Spleen (tissue), 11 donors: ENCODE measurements around the gene INTS3. TPM values are rescaled to one million over a fixed set of nuclear protein-coding genes. Genes with fewer than 3 reads are reported as not detected.

Experiments used
- DNase-seq: peaks from one replicate; pipeline ENCODE4 v3.0.0-alpha.2; 2020
- H3K27ac ChIP-seq, 8 donors: fragments of 200-600 bp; sonication (generic) in 7 of 8; 1 replicate in 4 of 8; 2 replicates in 4 of 8; pipeline versions ENCODE4 v1.5.0 to v1.8.0; 2016 to 2021; ENCODE audit warnings: inconsistent platforms in 4 of 8, mild to moderate bottlenecking in 4 of 8, moderate library complexity in 1 of 8
- H3K27me3 ChIP-seq, 7 donors: fragments of 200-600 bp; sonication (generic) in 6 of 7; replicated peaks in 1 of 7; 1 replicate in 4 of 7; 2 replicates in 3 of 7; pipeline versions ENCODE4 v1.5.0 to v1.8.0; 2016 to 2021; ENCODE audit warnings: inconsistent platforms in 3 of 7, mild to moderate bottlenecking in 1 of 7
- H3K36me3 ChIP-seq, 6 donors: fragments of 200-600 bp; sonication (generic) in 5 of 6; 1 replicate in 4 of 6; 2 replicates in 2 of 6; pipeline versions ENCODE4 v1.5.0 to v1.8.0; 2016 to 2021; ENCODE audit warnings: inconsistent platforms in 2 of 6
- H3K4me1 ChIP-seq, 6 donors: fragments of 200-600 bp; sonication (generic) in 5 of 6; 1 replicate in 3 of 6; 2 replicates in 3 of 6; pipeline versions ENCODE4 v1.5.0 to v1.8.0; 2016 to 2021; ENCODE audit warnings: inconsistent platforms in 3 of 6
- H3K4me3 ChIP-seq, 8 donors: fragments of 200-600 bp; sonication (generic) in 7 of 8; 1 replicate in 4 of 8; 2 replicates in 4 of 8; pipeline versions ENCODE4 v1.5.0 to v1.8.0; 2016 to 2021; ENCODE audit warnings: inconsistent platforms in 4 of 8, mild to moderate bottlenecking in 4 of 8, moderate library complexity in 2 of 8
- H3K9me3 ChIP-seq, 8 donors: fragments of 200-600 bp; sonication (generic) in 7 of 8; 1 replicate in 4 of 8; 2 replicates in 4 of 8; pipeline versions ENCODE4 v1.5.0 to v1.8.0; 2016 to 2021; ENCODE audit warnings: inconsistent platforms in 4 of 8
- POLR2A ChIP-seq, 3 donors: fragments of 450-650 bp; IDR thresholded peaks; one replicate each; pipeline ENCODE4 v1.5.1; 2017; ENCODE audit warnings: antibody characterized with exemption in 3 of 3, mild to moderate bottlenecking in 1 of 3
- POLR2AphosphoS5 ChIP-seq, 3 donors: sonication (generic); formaldehyde crosslinking; IDR thresholded peaks; one replicate each; pipeline ENCODE4 v1.5.1; 2017; ENCODE audit warnings: antibody characterized with exemption in 3 of 3
- WGBS, 5 donors: extraction: QIAGEN DNeasy Blood & Tissue Kit in 3 of 5; methylation state at CpG; one replicate each; pipeline versions ENCODE4 v1.1.5 to v1.1.7; 2013 to 2018; 5-methylcytosine and 5-hydroxymethylcytosine counted together
- intact Hi-C: fragments of 100-400 bp; cut with DNase I; formaldehyde crosslinking; loops from one replicate; pipeline ENCODE4 v1.15.0; 2023; ENCODE audit warnings: low total_unique reads
- polyA plus RNA-seq, 3 donors: library from polyadenylated mRNA; stranded (reverse); fragments of 200-250 nt; gene quantifications; one replicate each; pipeline ENCODE4 v1.2.1, GENCODE V29; 2013
- total RNA-seq, 7 donors: library from RNA; depleted of rRNA in 3 of 7; stranded (reverse); fragments of >200 nt in 3 of 7; fragmentation: NEBNext Ultra II Directional in 4 of 7; extraction: Animal tissue kit (Norgen Biotek cat#: 25700) in 4 of 7; gene quantifications; one replicate each; pipeline versions ENCODE4 v1.1.0 to v1.2.1, GENCODE V29; 2016 to 2021
- TF ChIP-seq, protein P1 (sequence below), 11 experiments: fragments of 200-600 bp in 7 of 11; fragments of 450-650 bp in 4 of 11; sonication (generic) in 4 of 11; IDR thresholded peaks in 8 of 11; conservative IDR thresholded peaks in 3 of 11; 1 replicate in 7 of 11; 2 replicates in 4 of 11; pipeline versions ENCODE4 v1.4.0 to v1.8.0; 2016 to 2021; ENCODE audit warnings: antibody characterized with exemption in 11 of 11, inconsistent platforms in 4 of 11, mild to moderate bottlenecking in 1 of 11
- donor health status: healthy with polysubstance abuse.
- donor health status: DM: no; HTN: no; CAD: no; lungs with moderate emphysema.
- donor health status: DM: no; HTN: no; CAD: no.
- donor health status: Bipolar disorder and iron deficiency.
- donor health status: healthy.
- donor health status: DM: no; HTN: no; CAD: no.
- donor health status: DM: yes; HTN: yes; CAD: no.

The INTS3 gene
- total and polyA plus RNA-seq, 10 donors: 24.7 to 66.2 (median 47.9) TPM

DNA sequence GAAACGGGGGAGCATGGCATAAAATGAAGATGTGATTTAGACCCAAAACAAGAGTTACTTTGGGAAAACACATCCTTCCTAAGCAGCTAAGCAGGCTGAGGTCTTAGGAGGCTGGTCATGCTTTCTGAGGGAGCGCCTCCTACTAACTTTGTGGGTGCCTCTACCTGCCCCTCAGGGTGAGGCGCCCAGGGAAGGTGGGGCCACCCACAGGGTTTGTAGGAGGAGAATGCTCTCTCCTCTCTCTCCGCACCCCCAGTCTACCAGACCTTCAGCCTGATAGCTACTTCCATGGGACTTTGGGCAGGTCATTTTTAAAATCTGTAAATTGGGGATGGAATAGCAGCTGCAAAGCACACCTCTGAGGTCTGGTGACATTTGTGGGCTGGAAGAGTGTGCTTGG lies 71.2 kb downstream of the INTS3 start:
- intact Hi-C loops: loop anchor here (5.0 kb wide), 1 partner anchor 183 kb away; no protein-coding TSS in a partner anchor
- DNase-seq: no peak

DNA sequence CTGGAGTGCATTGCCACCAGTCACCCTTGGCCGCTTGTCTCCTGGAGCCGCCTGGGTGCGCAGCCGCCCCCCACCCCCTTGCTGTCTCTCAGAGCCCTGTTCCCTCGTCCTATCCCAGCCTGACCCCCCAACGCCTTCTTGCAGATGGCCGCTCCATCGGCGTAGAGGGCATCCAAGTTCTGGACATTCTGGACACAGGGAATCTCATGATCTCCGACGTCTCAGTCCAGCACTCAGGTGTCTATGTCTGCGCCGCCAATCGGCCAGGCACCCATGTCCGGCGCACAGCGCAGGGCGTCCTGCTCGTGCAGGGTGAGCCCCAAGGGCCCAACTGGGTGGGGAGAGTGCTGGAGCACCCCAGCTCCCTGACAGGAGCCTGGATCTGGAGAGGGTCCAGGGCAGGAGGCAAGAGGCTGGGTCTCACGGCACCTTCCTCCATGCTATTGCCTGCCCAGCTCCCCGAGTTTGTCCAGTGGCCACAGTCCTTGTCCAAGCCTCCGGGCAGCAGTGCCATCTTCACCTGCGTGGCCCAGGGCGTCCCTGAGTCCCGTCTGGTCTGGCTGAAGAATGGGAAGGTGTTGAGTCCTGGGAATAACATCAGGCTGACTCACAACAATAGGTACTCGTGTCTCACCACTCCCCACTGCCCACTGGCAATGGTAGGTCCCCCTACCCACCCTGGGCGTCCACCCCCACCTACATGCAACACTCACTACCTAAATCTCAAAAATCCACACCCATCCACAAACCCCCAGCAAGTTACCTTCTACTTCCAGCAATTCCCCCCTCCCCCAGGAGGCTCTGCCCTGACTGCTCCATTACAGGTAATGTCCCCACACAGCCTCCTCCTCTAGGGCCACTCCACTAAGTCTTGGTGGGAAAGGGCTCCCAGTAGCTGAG lies 72.0 kb downstream of the INTS3 start:
- intact Hi-C loops: loop anchor here (5.0 kb wide), 1 partner anchor 182 kb away; no protein-coding TSS in a partner anchor
- TF ChIP-seq POLR2AphosphoS5 (IDR thresholded peaks at IDR 0.05): peak in 1 of 3 donors; percentile 67
- TF ChIP-seq, protein P1, sequence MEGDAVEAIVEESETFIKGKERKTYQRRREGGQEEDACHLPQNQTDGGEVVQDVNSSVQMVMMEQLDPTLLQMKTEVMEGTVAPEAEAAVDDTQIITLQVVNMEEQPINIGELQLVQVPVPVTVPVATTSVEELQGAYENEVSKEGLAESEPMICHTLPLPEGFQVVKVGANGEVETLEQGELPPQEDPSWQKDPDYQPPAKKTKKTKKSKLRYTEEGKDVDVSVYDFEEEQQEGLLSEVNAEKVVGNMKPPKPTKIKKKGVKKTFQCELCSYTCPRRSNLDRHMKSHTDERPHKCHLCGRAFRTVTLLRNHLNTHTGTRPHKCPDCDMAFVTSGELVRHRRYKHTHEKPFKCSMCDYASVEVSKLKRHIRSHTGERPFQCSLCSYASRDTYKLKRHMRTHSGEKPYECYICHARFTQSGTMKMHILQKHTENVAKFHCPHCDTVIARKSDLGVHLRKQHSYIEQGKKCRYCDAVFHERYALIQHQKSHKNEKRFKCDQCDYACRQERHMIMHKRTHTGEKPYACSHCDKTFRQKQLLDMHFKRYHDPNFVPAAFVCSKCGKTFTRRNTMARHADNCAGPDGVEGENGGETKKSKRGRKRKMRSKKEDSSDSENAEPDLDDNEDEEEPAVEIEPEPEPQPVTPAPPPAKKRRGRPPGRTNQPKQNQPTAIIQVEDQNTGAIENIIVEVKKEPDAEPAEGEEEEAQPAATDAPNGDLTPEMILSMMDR (IDR thresholded peaks at IDR 0.05 in 8 of 11, conservative IDR thresholded peaks at IDR 0.05 in 3 of 11): no peak
- peaks cover 3 to 47% (median 26%) of the 10 kb centered on the region in 6 donors for H3K4me1 ChIP-seq
- H3K9me3 ChIP-seq: no peaks in the 10 kb centered on the region
- no peak for DNase-seq
- no peak overlapping the region for H3K27ac ChIP-seq
- H3K27me3 ChIP-seq: no peaks in the 10 kb centered on the region
- peaks cover 0 to 26% (median 2%) of the 10 kb centered on the region in 6 donors for H3K36me3 ChIP-seq
- 93 to 96% (median 94%) methylated on average over 24 to 27 of the region's 27 CpGs for WGBS, 5 donors
- no peak overlapping the region for H3K4me3 ChIP-seq

More for the DNA sequence above, 71.2 kb downstream of the INTS3 start:
- Histone ChIP-seq H3K36me3 (peaks cover 0 to 26% (median 2%) of the 10 kb centered on the region in 6 donors), H3K27ac (no peak overlapping the region), H3K4me1 (peaks cover 3 to 39% (median 19%) of the 10 kb centered on the region in 6 donors), H3K4me3 (no peak overlapping the region), H3K9me3 (no peaks in the 10 kb centered on the region), H3K27me3 (no peaks in the 10 kb centered on the region)
- TF ChIP-seq POLR2A (IDR thresholded peaks at IDR 0.05) (no peak), POLR2AphosphoS5 (IDR thresholded peaks at IDR 0.05) (no peak)
- TF ChIP-seq, protein P1 (IDR thresholded peaks at IDR 0.05 in 8 of 11, conservative IDR thresholded peaks at IDR 0.05 in 3 of 11): no peak
- 88 to 98% (median 93%) methylated on average over 4 of the region's 4 CpGs for WGBS, 5 donors

DNA sequence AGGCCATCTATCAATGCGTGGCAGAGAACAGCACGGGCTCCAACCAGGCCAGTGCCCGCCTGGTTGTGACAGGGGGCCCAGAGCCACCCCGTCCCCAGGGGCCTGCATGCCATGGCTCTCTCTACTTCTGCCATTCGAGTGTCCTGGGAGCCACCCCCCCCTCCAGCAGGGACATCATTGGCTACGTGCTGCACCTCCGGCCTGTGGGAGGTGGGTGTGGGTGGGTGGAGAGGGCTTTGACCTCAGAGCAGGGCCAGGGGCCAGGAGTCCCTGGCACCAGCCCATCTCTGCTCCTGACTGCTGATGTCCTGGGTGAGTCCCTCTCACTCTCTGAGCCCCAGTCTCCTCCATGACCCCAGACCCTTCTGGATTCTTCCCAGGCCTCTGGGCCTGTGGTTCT lies 72.7 kb downstream of the INTS3 start:
- TF ChIP-seq POLR2AphosphoS5 (IDR thresholded peaks at IDR 0.05) (peak in 1 of 3 donors; percentile 40), POLR2A (IDR thresholded peaks at IDR 0.05) (no peak)
- TF ChIP-seq, protein P1 (IDR thresholded peaks at IDR 0.05 in 8 of 11, conservative IDR thresholded peaks at IDR 0.05 in 3 of 11): no peak
- H3K36me3 ChIP-seq: peaks cover 0 to 26% (median 2%) of the 10 kb centered on the region in 6 donors
- H3K27me3 ChIP-seq: no peaks in the 10 kb centered on the region
- WGBS, 5 donors: 76 to 92% (median 85%) methylated on average over 5 to 7 of the region's 7 CpGs; no CpG with 5 or more reads in 1 of the 5 donors
- no peak overlapping the region for H3K27ac ChIP-seq
- H3K4me3 ChIP-seq: no peak overlapping the region
- DNase-seq: no peak
- no peaks in the 10 kb centered on the region for H3K9me3 ChIP-seq
- intact Hi-C loops: no loop called here
- peaks cover 3 to 50% (median 33%) of the 10 kb centered on the region in 6 donors for H3K4me1 ChIP-seq

DNA sequence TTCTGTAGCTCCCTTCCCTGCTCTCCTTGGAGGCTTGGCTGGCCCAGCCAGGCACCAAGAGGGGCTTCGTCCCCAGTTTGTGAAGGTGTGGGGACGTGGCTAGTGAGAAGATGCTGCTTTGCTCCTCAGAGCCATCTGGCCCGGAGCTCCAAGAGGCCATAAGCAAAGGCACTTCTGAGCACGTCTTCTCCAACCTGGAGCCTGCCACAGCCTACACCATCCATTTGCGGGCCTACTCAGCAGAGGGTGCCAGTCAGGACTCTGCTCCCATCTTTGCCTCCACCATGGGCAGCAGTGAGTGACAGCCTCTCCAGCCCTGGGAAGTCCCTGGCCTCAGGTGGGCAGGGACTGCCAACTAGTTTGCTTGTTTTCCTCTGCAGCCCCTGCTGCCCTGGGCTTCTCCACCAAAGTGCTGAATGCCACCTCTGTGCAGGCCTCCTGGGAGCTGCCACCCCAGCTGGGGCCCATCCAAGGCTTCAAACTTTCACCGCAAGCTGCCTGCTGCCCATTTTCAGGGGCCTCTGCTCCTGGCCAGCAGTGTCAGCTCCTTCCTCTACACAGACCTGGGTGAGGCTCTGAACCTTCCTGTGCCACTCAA lies 73.3 kb downstream of the INTS3 start:
- Histone ChIP-seq H3K27ac (no peak overlapping the region), H3K36me3 (peaks cover 0 to 26% (median 2%) of the 10 kb centered on the region in 6 donors), H3K4me3 (no peak overlapping the region), H3K4me1 (peaks cover 9 to 51% (median 39%) of the 10 kb centered on the region in 6 donors), H3K27me3 (no peaks in the 10 kb centered on the region), H3K9me3 (no peaks in the 10 kb centered on the region)
- intact Hi-C loops: no loop called here
- 96 to 99% (median 96%) methylated on average over 6 of the region's 6 CpGs for WGBS, 5 donors
- peak in 1 of 3 donors; percentile 31 for TF ChIP-seq POLR2AphosphoS5 (IDR thresholded peaks at IDR 0.05)
- TF ChIP-seq, protein P1 (IDR thresholded peaks at IDR 0.05 in 8 of 11, conservative IDR thresholded peaks at IDR 0.05 in 3 of 11): no peak
- TF ChIP-seq POLR2A (IDR thresholded peaks at IDR 0.05): no peak
- DNase-seq: no peak
